Measurements from ENCODE around the gene ASTN2.

DNA sequence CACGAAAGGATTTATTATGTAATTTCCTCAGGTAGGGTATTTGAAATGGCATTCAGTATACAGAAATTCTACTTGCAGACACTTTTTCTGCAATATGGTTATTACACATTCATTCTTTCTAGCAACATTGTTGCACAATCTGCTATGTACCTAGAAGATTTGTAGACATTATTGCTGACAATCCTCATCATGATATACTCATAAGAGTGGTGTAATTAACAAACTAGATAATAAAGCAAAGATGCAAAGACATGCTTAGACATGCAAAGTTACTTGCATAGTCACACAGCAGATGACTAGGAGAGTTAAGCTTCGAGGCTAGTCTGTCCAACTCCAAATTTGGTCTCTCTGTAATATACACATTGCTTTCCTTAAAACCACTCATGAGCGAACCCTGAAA lies 317.1 kb downstream of the ASTN2 start:
- TF ChIP-seq, protein P1, sequence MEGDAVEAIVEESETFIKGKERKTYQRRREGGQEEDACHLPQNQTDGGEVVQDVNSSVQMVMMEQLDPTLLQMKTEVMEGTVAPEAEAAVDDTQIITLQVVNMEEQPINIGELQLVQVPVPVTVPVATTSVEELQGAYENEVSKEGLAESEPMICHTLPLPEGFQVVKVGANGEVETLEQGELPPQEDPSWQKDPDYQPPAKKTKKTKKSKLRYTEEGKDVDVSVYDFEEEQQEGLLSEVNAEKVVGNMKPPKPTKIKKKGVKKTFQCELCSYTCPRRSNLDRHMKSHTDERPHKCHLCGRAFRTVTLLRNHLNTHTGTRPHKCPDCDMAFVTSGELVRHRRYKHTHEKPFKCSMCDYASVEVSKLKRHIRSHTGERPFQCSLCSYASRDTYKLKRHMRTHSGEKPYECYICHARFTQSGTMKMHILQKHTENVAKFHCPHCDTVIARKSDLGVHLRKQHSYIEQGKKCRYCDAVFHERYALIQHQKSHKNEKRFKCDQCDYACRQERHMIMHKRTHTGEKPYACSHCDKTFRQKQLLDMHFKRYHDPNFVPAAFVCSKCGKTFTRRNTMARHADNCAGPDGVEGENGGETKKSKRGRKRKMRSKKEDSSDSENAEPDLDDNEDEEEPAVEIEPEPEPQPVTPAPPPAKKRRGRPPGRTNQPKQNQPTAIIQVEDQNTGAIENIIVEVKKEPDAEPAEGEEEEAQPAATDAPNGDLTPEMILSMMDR (IDR thresholded peaks at IDR 0.05), result no peak
- no peak for TF ChIP-seq POLR2A (IDR thresholded peaks at IDR 0.05)
- no peak for TF ChIP-seq EP300 (IDR thresholded peaks at IDR 0.05)
- no peak for TF ChIP-seq POLR2AphosphoS5 (IDR thresholded peaks at IDR 0.05)
